ENCODE data around the gene ERBB4. TPM values are rescaled to one million over a fixed set of nuclear protein-coding genes. Genes with fewer than 3 reads are reported as not detected.
"Not testable (repeated sequence)": the region's sequence is repeated elsewhere in the genome, so short reads cannot be mapped to it uniquely, and the experiment has no call there.

The ERBB4 gene
- total RNA-seq, 1 experiment from 2014 or later = 2.9 TPM

DNA sequence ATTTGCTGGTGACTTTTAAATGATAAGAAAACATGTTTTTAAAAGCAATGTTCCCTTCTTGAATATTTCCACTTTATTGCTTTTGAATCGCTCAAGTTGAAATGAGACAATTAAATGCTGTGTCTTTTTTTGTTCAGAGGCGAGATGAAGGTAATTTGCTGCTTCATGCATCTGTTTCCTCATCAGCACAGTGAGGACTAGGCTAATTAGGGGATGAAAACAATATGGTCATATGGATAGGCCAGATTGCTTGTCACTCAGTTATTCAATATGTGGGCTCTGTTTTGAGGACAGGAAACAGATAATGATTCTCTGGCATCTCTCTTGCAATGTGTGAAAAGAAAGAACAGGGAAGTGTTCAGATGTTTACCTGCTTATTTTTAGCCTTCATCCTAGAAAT, 61.0 kb downstream of the ERBB4 start:
- no TSS peak for BruUV-seq (replicated peaks)
- H3K9me3 Mint-ChIP-seq (ENCODE audit: low read depth, unreplicated experiment) = no peaks in the 10 kb centered on the region
- intact Hi-C loops (cut with micrococcal nuclease; ENCODE audit: unreplicated experiment) = no loop called here
- no peak for DNase-seq
- TF ChIP-seq, protein P1, sequence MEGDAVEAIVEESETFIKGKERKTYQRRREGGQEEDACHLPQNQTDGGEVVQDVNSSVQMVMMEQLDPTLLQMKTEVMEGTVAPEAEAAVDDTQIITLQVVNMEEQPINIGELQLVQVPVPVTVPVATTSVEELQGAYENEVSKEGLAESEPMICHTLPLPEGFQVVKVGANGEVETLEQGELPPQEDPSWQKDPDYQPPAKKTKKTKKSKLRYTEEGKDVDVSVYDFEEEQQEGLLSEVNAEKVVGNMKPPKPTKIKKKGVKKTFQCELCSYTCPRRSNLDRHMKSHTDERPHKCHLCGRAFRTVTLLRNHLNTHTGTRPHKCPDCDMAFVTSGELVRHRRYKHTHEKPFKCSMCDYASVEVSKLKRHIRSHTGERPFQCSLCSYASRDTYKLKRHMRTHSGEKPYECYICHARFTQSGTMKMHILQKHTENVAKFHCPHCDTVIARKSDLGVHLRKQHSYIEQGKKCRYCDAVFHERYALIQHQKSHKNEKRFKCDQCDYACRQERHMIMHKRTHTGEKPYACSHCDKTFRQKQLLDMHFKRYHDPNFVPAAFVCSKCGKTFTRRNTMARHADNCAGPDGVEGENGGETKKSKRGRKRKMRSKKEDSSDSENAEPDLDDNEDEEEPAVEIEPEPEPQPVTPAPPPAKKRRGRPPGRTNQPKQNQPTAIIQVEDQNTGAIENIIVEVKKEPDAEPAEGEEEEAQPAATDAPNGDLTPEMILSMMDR (IDR thresholded peaks at IDR 0.05; ENCODE audit: unreplicated experiment) = no peak
- H3K27ac Mint-ChIP-seq (ENCODE audit: unreplicated experiment) = no peak overlapping the region
- CTCF ChIA-PET = no interaction called here
- H3K4me3 Mint-ChIP-seq (ENCODE audit: low read depth, unreplicated experiment) = no peak overlapping the region
- no peaks in the 10 kb centered on the region for H3K27me3 Mint-ChIP-seq (ENCODE audit: unreplicated experiment)
- H3K4me1 Mint-ChIP-seq (ENCODE audit: low read depth, unreplicated experiment) = no peaks in the 10 kb centered on the region
- H3K36me3 Mint-ChIP-seq (ENCODE audit: insufficient read depth, unreplicated experiment) = no peaks in the 10 kb centered on the region

GRCh38 chr2:212473211-212473610, 65.4 kb downstream of the ERBB4 start:
- Mint-ChIP-seq H3K4me3 (ENCODE audit: low read depth, unreplicated experiment) (no peak overlapping the region), H3K9me3 (ENCODE audit: low read depth, unreplicated experiment) (no peaks in the 10 kb centered on the region), H3K36me3 (ENCODE audit: insufficient read depth, unreplicated experiment) (no peaks in the 10 kb centered on the region), H3K27me3 (ENCODE audit: unreplicated experiment) (no peaks in the 10 kb centered on the region), H3K4me1 (ENCODE audit: low read depth, unreplicated experiment) (no peaks in the 10 kb centered on the region), H3K27ac (ENCODE audit: unreplicated experiment) (no peak overlapping the region)
- intact Hi-C loops (cut with micrococcal nuclease; ENCODE audit: unreplicated experiment) = no loop called here
- TF ChIP-seq, protein P1 (IDR thresholded peaks at IDR 0.05; ENCODE audit: unreplicated experiment) = no peak
- no peak for DNase-seq
- CTCF ChIA-PET = no interaction called here
- no TSS peak for BruUV-seq (replicated peaks)

GRCh38 chr2:212467551-212467950, 71.1 kb downstream of the ERBB4 start:
- H3K4me3 Mint-ChIP-seq (ENCODE audit: low read depth, unreplicated experiment); DNase-seq; intact Hi-C loops (cut with micrococcal nuclease; ENCODE audit: unreplicated experiment); H3K4me1 Mint-ChIP-seq (ENCODE audit: low read depth, unreplicated experiment); CTCF ChIA-PET; H3K27ac Mint-ChIP-seq (ENCODE audit: unreplicated experiment); H3K27me3 Mint-ChIP-seq (ENCODE audit: unreplicated experiment); H3K9me3 Mint-ChIP-seq (ENCODE audit: low read depth, unreplicated experiment); BruUV-seq (replicated peaks); H3K36me3 Mint-ChIP-seq (ENCODE audit: insufficient read depth, unreplicated experiment): not testable (repeated sequence)

DNA sequence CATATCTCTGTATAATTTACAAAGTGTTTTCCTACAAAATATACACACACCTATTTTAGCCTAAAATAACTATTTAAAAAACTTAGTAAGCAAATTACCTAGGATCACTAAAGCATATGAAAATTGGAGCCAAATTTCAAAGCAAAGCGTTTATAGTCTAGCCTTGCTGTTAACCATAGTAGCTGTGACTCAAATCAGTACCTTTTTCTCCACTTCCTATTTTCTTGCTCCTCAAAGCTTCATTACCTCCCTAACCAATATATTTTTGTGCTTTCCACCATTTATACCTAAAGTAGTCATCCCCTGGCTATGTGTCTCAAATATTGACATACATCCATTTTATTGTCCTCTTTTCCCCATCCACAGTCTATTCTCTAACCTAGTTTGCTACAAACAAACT, 73.1 kb downstream of the ERBB4 start:
- Mint-ChIP-seq H3K4me1 (ENCODE audit: low read depth, unreplicated experiment) (no peaks in the 10 kb centered on the region), H3K27me3 (ENCODE audit: unreplicated experiment) (no peaks in the 10 kb centered on the region), H3K36me3 (ENCODE audit: insufficient read depth, unreplicated experiment) (no peaks in the 10 kb centered on the region), H3K4me3 (ENCODE audit: low read depth, unreplicated experiment) (no peak overlapping the region), H3K27ac (ENCODE audit: unreplicated experiment) (no peak overlapping the region), H3K9me3 (ENCODE audit: low read depth, unreplicated experiment) (peaks cover 6% of the 10 kb centered on the region)
- CTCF ChIA-PET = no interaction called here
- TF ChIP-seq, protein P1 (IDR thresholded peaks at IDR 0.05; ENCODE audit: unreplicated experiment) = no peak
- intact Hi-C loops (cut with micrococcal nuclease; ENCODE audit: unreplicated experiment) = no loop called here
- no TSS peak for BruUV-seq (replicated peaks)
- no peak for DNase-seq

DNA sequence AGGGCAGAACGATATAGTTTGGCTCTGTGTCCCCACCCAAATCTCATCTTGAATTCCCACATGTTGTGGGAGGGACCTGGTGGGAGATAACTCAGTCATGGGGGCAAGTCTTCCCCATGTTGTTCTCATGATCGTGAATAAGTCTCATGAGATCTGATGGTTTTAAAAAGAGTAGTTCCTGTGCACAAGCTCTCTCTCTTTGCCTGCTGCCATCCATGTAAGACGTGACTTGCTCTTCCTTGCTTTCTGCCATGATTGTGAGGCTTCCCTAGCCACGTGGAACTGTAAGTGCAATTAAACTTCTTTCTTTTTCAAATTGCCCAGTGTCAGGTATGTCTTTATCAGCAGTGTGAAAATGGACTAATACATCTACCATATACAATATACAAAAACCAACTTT, 76.9 kb downstream of the ERBB4 start:
- BruUV-seq (replicated peaks); DNase-seq; H3K27ac Mint-ChIP-seq (ENCODE audit: unreplicated experiment); H3K36me3 Mint-ChIP-seq (ENCODE audit: insufficient read depth, unreplicated experiment); H3K27me3 Mint-ChIP-seq (ENCODE audit: unreplicated experiment); H3K4me1 Mint-ChIP-seq (ENCODE audit: low read depth, unreplicated experiment); intact Hi-C loops (cut with micrococcal nuclease; ENCODE audit: unreplicated experiment); CTCF ChIA-PET; H3K4me3 Mint-ChIP-seq (ENCODE audit: low read depth, unreplicated experiment): not testable (repeated sequence)
- peaks cover 16% of the 10 kb centered on the region for H3K9me3 Mint-ChIP-seq (ENCODE audit: low read depth, unreplicated experiment)

Measured in Calu3 (cell line).